Measurements from ENCODE around the gene ISYNA1. TPM values are rescaled to one million over a fixed set of nuclear protein-coding genes. Genes with fewer than 3 reads are reported as not detected.

ISYNA1 gene
- 45.5 and 46.1 TPM in 2 replicates for total RNA-seq

DNA sequence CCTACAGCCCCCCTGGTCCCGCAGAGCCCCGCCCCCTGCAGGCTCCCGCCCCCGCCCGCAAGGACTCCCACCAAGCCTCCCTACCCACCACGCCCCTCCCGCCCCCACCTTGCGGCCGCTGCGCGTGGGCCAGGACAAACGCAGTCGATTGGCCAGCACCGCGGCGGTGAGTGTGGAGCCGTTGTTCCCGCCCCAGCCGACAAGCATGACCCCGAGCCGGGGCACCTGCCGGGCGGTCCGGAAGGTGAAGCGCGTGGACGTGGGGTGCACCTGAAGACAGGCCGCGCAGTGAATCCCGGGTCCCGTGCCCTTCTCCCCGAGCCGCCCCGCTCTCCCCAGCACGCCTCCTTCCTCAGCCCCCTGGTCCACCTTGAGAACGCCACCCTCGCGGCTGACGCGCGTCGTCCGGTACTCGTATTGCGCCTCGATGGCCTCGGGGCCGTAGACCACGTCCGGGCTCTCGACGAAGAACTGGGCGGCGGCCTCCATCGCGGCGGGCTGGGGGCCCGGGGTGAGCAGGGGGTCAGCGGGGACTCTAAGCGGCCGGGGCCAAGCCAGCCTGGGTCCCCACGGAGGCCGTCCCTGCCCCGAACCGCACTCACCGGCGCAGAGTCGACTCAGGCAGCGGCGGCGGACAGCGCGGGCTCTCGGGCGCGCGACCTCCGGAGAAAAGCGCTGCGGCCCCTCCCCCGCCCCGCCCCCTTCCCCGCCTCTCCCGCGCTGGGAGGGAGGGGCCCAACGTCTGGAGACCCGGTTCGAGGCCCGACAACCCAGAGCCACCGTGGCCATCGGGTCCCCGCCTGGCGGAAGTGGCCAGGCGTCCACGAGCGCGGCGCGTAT is at the start of gene ISYNA1:
Gene ISYNA1, minus strand, starts transcription at position 643 of the 840 bp plus-strand sequence. Its CDS starts 154 bp downstream, at position 489.

DNA sequence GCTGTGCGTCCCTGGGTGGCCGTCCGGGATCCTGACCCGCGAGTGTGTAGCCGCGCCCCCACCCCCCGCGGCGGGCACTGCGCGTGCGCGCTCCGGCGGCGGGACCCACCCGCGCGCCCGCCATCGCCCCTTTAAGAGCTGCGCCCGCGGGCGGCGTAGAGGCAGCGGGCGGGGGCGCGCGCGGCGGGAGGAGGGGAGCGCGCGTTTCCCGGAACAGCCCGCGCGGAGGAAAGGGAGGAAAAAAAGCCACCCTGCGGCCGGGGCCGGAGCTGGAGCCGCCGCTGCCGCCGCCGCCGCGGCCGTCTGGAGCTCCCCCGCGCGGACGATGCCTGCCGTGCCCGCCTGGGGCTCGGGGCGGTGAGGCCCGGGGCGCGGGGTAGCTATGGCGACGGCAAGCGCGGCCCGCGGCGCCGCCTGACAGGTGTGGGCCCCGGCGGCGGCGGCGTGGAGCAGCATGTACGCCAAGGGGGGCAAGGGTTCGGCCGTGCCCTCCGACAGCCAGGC is 18.7 kb downstream of the ISYNA1 start, which contains the start of gene SSBP4:
Gene SSBP4, plus strand, starts transcription at position 204 of the 504 bp plus-strand sequence. Its CDS starts 251 bp downstream, at position 455.

DNA sequence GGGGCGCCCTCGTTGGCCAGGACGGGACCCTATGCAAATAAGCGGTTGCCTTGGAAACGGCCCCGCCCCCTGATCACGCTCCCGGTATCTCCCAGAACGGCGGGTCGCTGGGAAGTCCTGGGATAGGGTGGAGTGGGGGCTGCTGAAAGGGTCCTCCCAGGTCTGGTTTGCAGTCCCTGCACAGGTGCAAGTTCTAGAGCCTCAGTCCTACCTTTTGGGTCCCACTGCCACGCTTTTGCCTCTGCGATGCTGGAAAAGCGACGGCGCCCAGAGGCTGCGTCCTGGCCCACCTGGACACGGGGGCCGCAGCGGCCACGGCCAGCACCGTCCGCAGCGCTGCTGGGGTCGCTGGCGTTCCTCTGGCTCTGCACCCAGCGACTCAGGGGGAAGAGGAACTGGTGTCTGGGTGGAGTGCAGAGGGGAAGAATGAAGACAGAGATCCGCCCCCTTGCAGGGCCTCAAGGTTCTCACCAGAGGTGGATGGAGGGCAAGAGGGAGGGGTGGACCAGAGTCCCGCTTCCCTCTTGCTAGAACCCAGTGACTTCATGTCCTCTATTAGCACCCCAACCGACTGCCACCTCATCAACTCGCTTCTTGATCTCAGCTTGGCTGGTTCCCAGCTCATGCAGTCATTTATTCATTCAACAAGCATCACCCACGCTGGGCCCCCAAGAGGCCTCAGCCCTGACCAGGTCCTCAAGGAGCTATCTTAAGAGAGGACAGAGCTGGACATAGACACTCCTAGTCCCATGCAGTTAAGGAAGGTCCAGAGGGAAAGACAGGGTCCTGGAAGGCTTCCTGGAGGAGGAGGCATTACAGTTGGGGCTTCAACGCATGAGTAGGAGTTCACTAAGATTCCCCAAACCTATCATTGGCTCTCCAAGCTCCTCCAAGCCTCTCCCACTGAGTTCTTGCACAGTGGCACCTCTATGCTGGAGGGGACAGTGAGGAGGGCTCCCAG is 40.4 kb downstream of the ISYNA1 start, which contains the start of gene LRRC25:
Gene LRRC25, minus strand, starts transcription at position 381 of the 961 bp plus-strand sequence. CDS start 659 bp downstream, outside the sequence.

DNA sequence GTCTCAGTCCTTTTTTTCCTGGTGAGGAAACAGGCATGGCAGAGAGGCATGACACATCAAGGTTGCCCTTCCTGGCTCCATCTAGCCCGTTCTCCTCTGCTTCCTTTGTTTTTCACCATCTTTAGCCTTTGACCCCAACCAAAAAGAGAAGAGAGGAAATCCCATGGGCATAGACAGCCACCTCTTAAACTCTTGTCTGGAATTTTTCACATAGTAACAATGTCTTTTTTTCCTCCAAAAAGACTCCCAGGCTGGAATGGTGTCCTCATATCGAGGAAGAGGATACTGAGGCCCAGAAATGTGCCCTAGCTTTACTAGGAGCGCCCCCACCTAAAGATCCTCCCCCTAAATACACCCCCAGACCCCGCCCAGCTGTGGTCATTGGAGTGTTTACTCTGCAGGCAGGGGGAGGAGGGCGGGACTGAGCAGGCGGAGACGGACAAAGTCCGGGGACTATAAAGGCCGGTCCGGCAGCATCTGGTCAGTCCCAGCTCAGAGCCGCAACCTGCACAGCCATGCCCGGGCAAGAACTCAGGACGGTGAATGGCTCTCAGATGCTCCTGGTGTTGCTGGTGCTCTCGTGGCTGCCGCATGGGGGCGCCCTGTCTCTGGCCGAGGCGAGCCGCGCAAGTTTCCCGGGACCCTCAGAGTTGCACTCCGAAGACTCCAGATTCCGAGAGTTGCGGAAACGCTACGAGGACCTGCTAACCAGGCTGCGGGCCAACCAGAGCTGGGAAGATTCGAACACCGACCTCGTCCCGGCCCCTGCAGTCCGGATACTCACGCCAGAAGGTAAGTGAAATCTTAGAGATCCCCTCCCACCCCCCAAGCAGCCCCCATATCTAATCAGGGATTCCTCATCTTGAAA is 52.0 kb downstream of the ISYNA1 start, which contains the start of gene GDF15:
Gene GDF15, plus strand, starts transcription at position 484 of the 868 bp plus-strand sequence. Its CDS starts 32 bp downstream, at position 516.

Other genes with a start within 250 kb of the ISYNA1 start
- gene MPV17L2, start 244.9 kb downstream of the ISYNA1 start, total RNA-seq: 4.7 and 6.3 TPM in 2 replicates
- gene RAB3A, start 234.1 kb downstream of the ISYNA1 start, total RNA-seq: 0.34 and 0.76 TPM in 2 replicates
- 0.09 TPM in 1 of 2 replicates, not detected in the other for gene PDE4C, start 211.7 kb downstream of the ISYNA1 start, total RNA-seq
- gene IQCN, start 163.7 kb downstream of the ISYNA1 start, total RNA-seq: 0.09 and 0.22 TPM in 2 replicates
- 58.0 and 102 TPM in 2 replicates for gene JUND, start 156.5 kb downstream of the ISYNA1 start, total RNA-seq
- gene LSM4, start 115.1 kb downstream of the ISYNA1 start, total RNA-seq: 88.9 and 94.1 TPM in 2 replicates
- gene PGPEP1, start 97.5 kb downstream of the ISYNA1 start, total RNA-seq: 19.6 and 21.7 TPM in 2 replicates
- 50.7 and 51.2 TPM in 2 replicates for gene GDF15, start 52.0 kb downstream of the ISYNA1 start, total RNA-seq
- not detected in 2 replicates for gene LRRC25, start 40.5 kb downstream of the ISYNA1 start, total RNA-seq
- 32.9 and 36.8 TPM in 2 replicates for gene SSBP4, start 18.7 kb downstream of the ISYNA1 start, total RNA-seq
- gene ELL, start 83.9 kb upstream of the ISYNA1 start, total RNA-seq: 10.5 and 11.3 TPM in 2 replicates
- 147 and 170 TPM in 2 replicates for gene FKBP8, start 105.4 kb upstream of the ISYNA1 start, total RNA-seq
- gene KXD1, start 119.7 kb upstream of the ISYNA1 start, total RNA-seq: 52.0 and 54.2 TPM in 2 replicates
- 811 and 1,032 TPM in 2 replicates for gene UBA52, start 133.7 kb upstream of the ISYNA1 start, total RNA-seq
- gene REX1BD, start 150.7 kb upstream of the ISYNA1 start, total RNA-seq: 43.6 and 45.5 TPM in 2 replicates
- not detected in 2 replicates for gene CRLF1, start 168.7 kb upstream of the ISYNA1 start, total RNA-seq
- not detected in 2 replicates for gene TMEM59L, start 174.7 kb upstream of the ISYNA1 start, total RNA-seq
- gene KLHL26, start 198.9 kb upstream of the ISYNA1 start, total RNA-seq: 1.6 and 2.7 TPM in 2 replicates
- gene CRTC1, start 245.5 kb upstream of the ISYNA1 start, total RNA-seq: 0.65 and 0.86 TPM in 2 replicates

Data from dermis lymphatic vessel endothelial cell (primary cell).